Astrocyte (in vitro differentiated cells and primary cell): Measurements from ENCODE around the gene HLA-DPB1. TPM values are rescaled to one million over a fixed set of nuclear protein-coding genes. Genes with fewer than 3 reads are reported as not detected.

Experiments used
- DNase-seq: peaks from one replicate; pipeline ENCODE4 v3.0.0-alpha.2; 2010; ENCODE audit warnings: low read depth
- FAIRE-seq: peaks from 2 replicates; lab custom pipeline; 2011; peaks lifted over from hg19 to GRCh38; lab: Jason Lieb, UNC
- H2AFZ ChIP-seq: 2 replicates; pipeline ENCODE4 v1.6.0; 2012; ENCODE audit warnings: low read depth, low read length, inconsistent platforms
- H3K27ac ChIP-seq: 2 replicates; pipeline ENCODE4 v1.5.1; 2011; ENCODE audit warnings: low read depth, low read length, inconsistent platforms
- H3K27me3 ChIP-seq: 2 replicates; pipeline ENCODE4 v1.6.0; 2011; ENCODE audit warnings: low read length, inconsistent platforms; ENCODE audit not compliant: insufficient read depth
- H3K36me3 ChIP-seq: 2 replicates; pipeline ENCODE4 v1.5.1; 2011; ENCODE audit warnings: low read length, inconsistent platforms; ENCODE audit not compliant: insufficient read depth
- H3K4me1 ChIP-seq: 2 replicates; pipeline ENCODE4 v1.5.1; 2011; ENCODE audit warnings: low read length, inconsistent platforms; ENCODE audit not compliant: insufficient read depth
- H3K4me2 ChIP-seq: 2 replicates; pipeline ENCODE4 v1.6.0; 2012; ENCODE audit warnings: low read length, inconsistent platforms
- H3K4me3 ChIP-seq: 2 replicates; pipeline ENCODE4 v1.5.1; 2011; ENCODE audit warnings: low read depth, mild to moderate bottlenecking, low read length, inconsistent platforms; ENCODE audit not compliant: insufficient read depth
- H3K79me2 ChIP-seq: 2 replicates; pipeline ENCODE4 v1.6.0; 2012; ENCODE audit warnings: mild to moderate bottlenecking, low read length, inconsistent platforms; ENCODE audit not compliant: insufficient read depth
- H3K9ac ChIP-seq: 2 replicates; pipeline ENCODE4 v1.6.0; 2012; ENCODE audit warnings: mild to moderate bottlenecking, low read length, inconsistent platforms
- H3K9me3 ChIP-seq: 2 replicates; pipeline ENCODE4 v1.5.1; 2012; ENCODE audit warnings: low read depth, mild to moderate bottlenecking, low read length, inconsistent platforms; ENCODE audit not compliant: insufficient read depth
- H4K20me1 ChIP-seq: 2 replicates; pipeline ENCODE4 v1.6.0; 2012; ENCODE audit warnings: low read length, inconsistent platforms; ENCODE audit not compliant: insufficient read depth
- H3K27ac Mint-ChIP-seq: one replicate; pipeline ENCODE4 v1.8.0; 2021; ENCODE audit warnings: mild to moderate bottlenecking, mixed read lengths; ENCODE audit not compliant: unreplicated experiment
- H3K27me3 Mint-ChIP-seq: one replicate; pipeline ENCODE4 v1.8.0; 2021; ENCODE audit warnings: low read depth, mixed read lengths; ENCODE audit not compliant: unreplicated experiment
- H3K36me3 Mint-ChIP-seq: one replicate; pipeline ENCODE4 v1.8.0; 2021; ENCODE audit warnings: low read depth, mixed read lengths; ENCODE audit not compliant: unreplicated experiment
- H3K4me1 Mint-ChIP-seq: one replicate; pipeline ENCODE4 v1.8.0; 2021; ENCODE audit warnings: low read depth, mixed read lengths; ENCODE audit not compliant: unreplicated experiment
- H3K4me3 Mint-ChIP-seq: one replicate; pipeline ENCODE4 v1.8.0; 2021; ENCODE audit warnings: mild to moderate bottlenecking, moderate library complexity, mixed read lengths; ENCODE audit not compliant: unreplicated experiment
- H3K9me3 Mint-ChIP-seq: one replicate; pipeline ENCODE4 v1.8.0; 2021; ENCODE audit warnings: mild to moderate bottlenecking, mixed read lengths; ENCODE audit not compliant: unreplicated experiment
- CTCF ChIP-seq: IDR thresholded peaks from 2 replicates; pipeline ENCODE4 v1.5.1; 2011; ENCODE audit warnings: low read depth, mild to moderate bottlenecking, inconsistent platforms, low read length, moderate library complexity; ENCODE audit not compliant: insufficient read depth
- EZH2 ChIP-seq: IDR thresholded peaks from 2 replicates; pipeline ENCODE4 v1.6.1; 2012; ENCODE audit warnings: mild to moderate bottlenecking, low read length, inconsistent platforms; ENCODE audit not compliant: insufficient read depth
- total RNA-seq: library from RNA; stranded (reverse); gene quantifications from 2 replicates; pipeline ENCODE4 v1.2.1, GENCODE V29; 2021

HLA-DPB1 gene
- total RNA-seq, 1 donor from 2014 or later = 3.4 TPM

- Histone ChIP-seq H3K27me3 (no peaks in the 10 kb centered on the region), H3K27ac (peak overlapping the region; percentile 18), H3K9me3 (no peaks in the 10 kb centered on the region), H4K20me1 (no peaks in the 10 kb centered on the region), H3K79me2 (no peaks in the 10 kb centered on the region), H3K4me2 (peak overlapping the region; percentile 97), H3K9ac (peak overlapping the region; percentile 78), H2AFZ (peak overlapping the region; percentile 92), H3K36me3 (no peaks in the 10 kb centered on the region), H3K4me3 (peak overlapping the region; percentile 69), H3K4me1 (peaks cover 7% of the 10 kb centered on the region)
- no peak overlapping the region for H3K27ac Mint-ChIP-seq
- peak overlapping the region; percentile 88 for H3K4me3 Mint-ChIP-seq
- peaks cover 3% of the 10 kb centered on the region for H3K4me1 Mint-ChIP-seq
- H3K36me3 Mint-ChIP-seq = peaks cover 3% of the 10 kb centered on the region
- no peak for TF ChIP-seq EZH2
- peaks cover 36% of the 10 kb centered on the region for H3K27me3 Mint-ChIP-seq
- H3K9me3 Mint-ChIP-seq = no peaks in the 10 kb centered on the region
- no peak for FAIRE-seq
- DNase-seq = peak; percentile 25
Observed at GRCh38 chr6:33080127-33081089, 4.6 kb downstream of the HLA-DPB1 start.

- H3K27me3 ChIP-seq = no peaks in the 10 kb centered on the region
- H3K4me3 ChIP-seq = peak overlapping the region; percentile 69
- Mint-ChIP-seq H3K4me3 (peak overlapping the region; percentile 88), H3K27me3 (peaks cover 42% of the 10 kb centered on the region), H3K36me3 (peaks cover 3% of the 10 kb centered on the region), H3K4me1 (peaks cover 3% of the 10 kb centered on the region), H3K9me3 (no peaks in the 10 kb centered on the region), H3K27ac (no peak overlapping the region)
- peak overlapping the region; percentile 78 for H3K9ac ChIP-seq
- H2AFZ ChIP-seq = peak overlapping the region; percentile 92
- no peak for DNase-seq
- H3K36me3 ChIP-seq = no peaks in the 10 kb centered on the region
- H4K20me1 ChIP-seq = no peaks in the 10 kb centered on the region
- no peaks in the 10 kb centered on the region for H3K79me2 ChIP-seq
- H3K4me2 ChIP-seq = peak overlapping the region; percentile 97
- TF ChIP-seq CTCF (no peak), EZH2 (no peak)
- H3K4me1 ChIP-seq = peaks cover 7% of the 10 kb centered on the region
- no peaks in the 10 kb centered on the region for H3K9me3 ChIP-seq
- H3K27ac ChIP-seq = no peak overlapping the region
- no peak for FAIRE-seq
Observed at GRCh38 chr6:33081098-33081824, 5.5 kb downstream of the HLA-DPB1 start.

DNA sequence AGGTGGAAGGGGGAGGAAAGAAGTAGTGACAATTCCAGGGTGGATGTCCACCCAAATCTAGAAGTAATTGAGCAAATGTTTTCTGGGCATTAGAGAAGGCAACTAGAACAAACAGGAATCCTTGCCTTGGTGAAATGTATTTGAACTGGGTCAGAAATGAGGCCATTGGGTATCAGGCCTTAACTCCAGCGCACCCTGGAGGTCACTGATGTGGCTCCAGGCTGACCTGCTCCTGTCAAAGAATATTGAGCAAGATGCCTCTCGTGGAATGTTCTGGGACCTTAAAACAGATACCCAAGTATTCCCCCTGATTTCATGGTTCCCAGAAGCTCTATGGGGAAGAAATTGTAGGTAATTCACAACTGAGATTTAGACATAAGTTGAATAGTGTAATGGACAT, 6.9 kb downstream of the HLA-DPB1 start:
- H3K27me3 Mint-ChIP-seq = peaks cover 39% of the 10 kb centered on the region
- Histone ChIP-seq H3K4me2 (no peak overlapping the region), H3K27ac (no peak overlapping the region), H3K36me3 (no peaks in the 10 kb centered on the region), H3K4me3 (no peak overlapping the region), H3K9me3 (no peaks in the 10 kb centered on the region), H3K4me1 (peaks cover 7% of the 10 kb centered on the region), H2AFZ (no peak overlapping the region), H3K27me3 (no peaks in the 10 kb centered on the region), H3K9ac (no peak overlapping the region), H3K79me2 (no peaks in the 10 kb centered on the region), H4K20me1 (no peaks in the 10 kb centered on the region)
- peaks cover 3% of the 10 kb centered on the region for H3K36me3 Mint-ChIP-seq
- DNase-seq (no peak), FAIRE-seq (no peak)
- no peaks in the 10 kb centered on the region for H3K9me3 Mint-ChIP-seq
- no peak overlapping the region for H3K27ac Mint-ChIP-seq
- TF ChIP-seq EZH2 = no peak
- TF ChIP-seq CTCF = peak; percentile 8
- H3K4me1 Mint-ChIP-seq = peaks cover 3% of the 10 kb centered on the region
- no peak overlapping the region for H3K4me3 Mint-ChIP-seq
